ENCODE data around the gene LSS.

- TF ChIP-seq CTCF (IDR thresholded peaks at IDR 0.05), result no peak
- no peak for TF ChIP-seq POLR2A (IDR thresholded peaks at IDR 0.05)
- TF ChIP-seq EP300 (IDR thresholded peaks at IDR 0.05), result no peak
- TF ChIP-seq POLR2AphosphoS5 (IDR thresholded peaks at IDR 0.05), result no peak
Measured at GRCh38 chr21:46255166-46255565, 26.6 kb upstream of the LSS start.
